Hepatocyte (in vitro differentiated cells): ENCODE data around the gene RHOBTB3.

Experiments
- CTCF ChIP-seq: fragments of 200-600 bp; sonication (generic); IDR thresholded peaks from 2 replicates; pipeline ENCODE4 v1.5.1; 2016; ENCODE audit warnings: antibody characterized with exemption, mild to moderate bottlenecking; ENCODE audit not compliant: poor library complexity
- EZH2 ChIP-seq: fragments of 200-600 bp; sonication (generic); IDR thresholded peaks from 2 replicates; pipeline ENCODE4 v1.6.1; 2016; ENCODE audit warnings: antibody characterized with exemption, mild to moderate bottlenecking, borderline replicate concordance

GRCh38 chr5:95784514-95785302 lies 53.6 kb downstream of the RHOBTB3 start:
- TF ChIP-seq CTCF = no peak
- no peak for TF ChIP-seq EZH2
